ENCODE data around the gene KNSTRN. TPM values are rescaled to one million over a fixed set of nuclear protein-coding genes. Genes with fewer than 3 reads are reported as not detected.

KNSTRN gene
- total RNA-seq, 2 donors from 2014 or later = 6.7 to 10.8 TPM

GRCh38 chr15:40361640-40362039 is 20.9 kb upstream of the KNSTRN start:
- DNase-seq (no peak), ATAC-seq (no peak)
- intact Hi-C loops (cut with DNase I, micrococcal nuclease) = loop anchor here in 1 of 2 donors (10.0 kb wide), 1 partner anchor 53 kb away; no protein-coding TSS in a partner anchor

DNA sequence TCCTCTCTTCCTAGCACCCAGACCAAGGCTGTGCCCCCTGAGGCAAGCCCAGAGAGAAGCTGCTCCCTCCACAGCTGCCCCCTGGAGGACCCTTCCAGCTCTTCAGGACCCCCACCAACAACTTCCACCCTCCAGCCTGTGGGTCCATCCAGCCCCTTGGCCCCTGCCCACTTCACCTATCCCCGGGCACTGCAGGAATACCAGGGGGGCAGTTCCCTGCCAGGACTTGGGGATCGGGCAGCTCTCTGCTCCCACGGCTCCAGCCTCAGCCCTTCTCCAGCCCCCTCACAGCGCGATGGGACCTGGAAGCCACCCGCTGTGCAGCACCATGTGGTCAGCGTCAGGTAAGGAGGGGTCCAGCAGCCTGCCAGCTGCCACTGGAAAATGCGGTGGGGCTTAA is 18.9 kb upstream of the KNSTRN start:
- no peak for DNase-seq
- intact Hi-C loops (cut with DNase I, micrococcal nuclease) = loop anchor here in 1 of 2 donors (10.0 kb wide), 1 partner anchor 51 kb away; no protein-coding TSS in a partner anchor
- no peak for ATAC-seq

DNA sequence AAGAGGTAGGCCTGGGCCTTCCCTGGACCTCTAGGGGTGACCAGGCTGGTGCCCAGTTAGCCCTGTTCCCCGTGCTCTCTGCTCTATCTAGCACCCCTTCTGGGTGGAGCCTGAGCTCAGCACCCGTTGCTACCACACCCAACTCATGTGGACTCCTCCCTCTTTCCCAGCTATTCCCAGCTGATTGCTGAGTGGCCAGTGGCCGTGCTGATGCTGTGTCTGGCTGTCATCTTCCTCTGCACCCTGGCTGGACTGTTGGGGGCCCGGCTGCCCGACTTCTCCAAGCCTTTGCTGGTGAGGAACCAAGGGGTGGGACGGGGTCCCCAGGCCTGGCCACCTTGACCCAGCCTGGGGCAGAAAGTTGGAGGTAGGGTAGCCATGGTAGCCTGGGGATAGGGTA is 18.3 kb upstream of the KNSTRN start:
- DNase-seq (peak in 1 of 2 donors; percentile 35), ATAC-seq (peak; percentile 25)
- intact Hi-C loops (cut with DNase I, micrococcal nuclease) = loop anchor here in 1 of 2 donors (10.0 kb wide), 1 partner anchor 51 kb away; no protein-coding TSS in a partner anchor

GRCh38 chr15:40365016-40365415 is 17.5 kb upstream of the KNSTRN start:
- intact Hi-C loops (cut with DNase I, micrococcal nuclease) = loop anchor here in 1 of 2 donors (10.0 kb wide), 1 partner anchor 50 kb away; no protein-coding TSS in a partner anchor
- ATAC-seq = no peak
- DNase-seq = no peak

- DNase-seq = no peak
- no peak for ATAC-seq
- intact Hi-C loops (cut with DNase I, micrococcal nuclease) = loop anchor here in 1 of 2 donors (10.0 kb wide), 1 partner anchor 49 kb away; no protein-coding TSS in a partner anchor
Measured at GRCh38 chr15:40365624-40366456, 16.7 kb upstream of the KNSTRN start.

DNA sequence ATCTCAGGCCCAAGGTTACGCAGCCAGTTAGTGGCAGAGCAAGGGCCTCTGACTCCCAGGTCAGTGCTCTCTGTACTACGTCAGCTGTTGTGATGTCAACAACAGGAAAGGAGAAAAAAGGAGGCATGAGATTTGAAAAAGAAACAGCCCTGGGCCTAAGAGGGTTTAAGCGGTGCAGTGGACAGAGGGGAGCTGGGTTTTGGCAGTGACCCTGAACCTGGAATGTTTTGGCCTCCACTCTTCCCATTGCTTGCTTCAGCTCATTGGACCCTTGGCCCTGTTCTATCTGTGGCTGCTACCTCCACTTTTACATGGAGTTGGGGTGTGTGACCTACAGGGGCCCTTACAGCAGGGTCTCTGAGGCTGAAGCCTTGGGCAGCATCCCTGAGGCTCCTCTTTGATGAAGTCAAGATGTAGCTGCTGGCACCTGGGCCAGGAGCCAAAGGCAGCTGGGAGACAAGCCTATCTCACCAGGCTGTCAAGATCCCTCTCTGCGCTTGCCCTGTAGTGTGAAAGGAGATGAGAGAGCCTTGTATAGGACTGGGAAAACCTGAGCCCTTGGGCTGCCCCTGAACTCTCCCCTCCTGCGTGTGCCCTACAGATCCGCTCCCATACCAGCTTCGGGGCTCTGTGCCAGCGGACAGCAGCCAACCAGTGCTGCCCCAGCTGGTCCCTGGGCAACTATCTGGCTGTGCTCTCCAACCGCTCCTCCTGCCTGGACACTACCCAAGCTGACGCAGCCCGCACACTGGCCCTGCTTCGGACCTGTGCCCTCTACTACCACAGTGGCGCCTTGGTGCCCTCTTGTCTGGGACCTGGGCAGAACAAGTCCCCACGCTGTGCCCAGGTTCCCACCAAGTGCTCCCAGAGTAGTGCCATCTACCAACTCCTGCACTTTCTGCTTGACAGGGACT is 15.8 kb upstream of the KNSTRN start:
- ATAC-seq = peak; percentile 5
- intact Hi-C loops (cut with DNase I, micrococcal nuclease) = loop anchor here in 1 of 2 donors (10.0 kb wide), 1 partner anchor 48 kb away; no protein-coding TSS in a partner anchor

DNA sequence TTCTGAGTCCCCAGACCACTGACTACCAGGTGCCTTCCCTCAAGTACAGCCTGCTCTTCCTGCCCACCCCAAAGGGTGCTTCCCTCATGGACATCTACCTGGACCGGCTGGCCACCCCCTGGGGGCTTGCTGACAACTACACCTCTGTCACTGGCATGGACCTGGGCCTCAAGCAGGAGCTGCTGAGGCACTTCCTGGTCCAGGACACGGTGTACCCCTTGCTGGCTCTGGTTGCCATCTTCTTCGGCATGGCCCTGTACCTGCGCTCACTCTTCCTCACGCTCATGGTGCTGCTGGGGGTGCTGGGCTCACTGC is 15.2 kb upstream of the KNSTRN start:
- peak in 1 of 2 donors; percentile 50 for DNase-seq
- ATAC-seq = peak; percentile 4
- intact Hi-C loops (cut with DNase I, micrococcal nuclease) = loop anchor here in 1 of 2 donors (10.0 kb wide), 1 partner anchor 47 kb away; no protein-coding TSS in a partner anchor

More for the DNA sequence above, 15.8 kb upstream of the KNSTRN start:
- DNase-seq = peak; percentile 55 to 76

DNA sequence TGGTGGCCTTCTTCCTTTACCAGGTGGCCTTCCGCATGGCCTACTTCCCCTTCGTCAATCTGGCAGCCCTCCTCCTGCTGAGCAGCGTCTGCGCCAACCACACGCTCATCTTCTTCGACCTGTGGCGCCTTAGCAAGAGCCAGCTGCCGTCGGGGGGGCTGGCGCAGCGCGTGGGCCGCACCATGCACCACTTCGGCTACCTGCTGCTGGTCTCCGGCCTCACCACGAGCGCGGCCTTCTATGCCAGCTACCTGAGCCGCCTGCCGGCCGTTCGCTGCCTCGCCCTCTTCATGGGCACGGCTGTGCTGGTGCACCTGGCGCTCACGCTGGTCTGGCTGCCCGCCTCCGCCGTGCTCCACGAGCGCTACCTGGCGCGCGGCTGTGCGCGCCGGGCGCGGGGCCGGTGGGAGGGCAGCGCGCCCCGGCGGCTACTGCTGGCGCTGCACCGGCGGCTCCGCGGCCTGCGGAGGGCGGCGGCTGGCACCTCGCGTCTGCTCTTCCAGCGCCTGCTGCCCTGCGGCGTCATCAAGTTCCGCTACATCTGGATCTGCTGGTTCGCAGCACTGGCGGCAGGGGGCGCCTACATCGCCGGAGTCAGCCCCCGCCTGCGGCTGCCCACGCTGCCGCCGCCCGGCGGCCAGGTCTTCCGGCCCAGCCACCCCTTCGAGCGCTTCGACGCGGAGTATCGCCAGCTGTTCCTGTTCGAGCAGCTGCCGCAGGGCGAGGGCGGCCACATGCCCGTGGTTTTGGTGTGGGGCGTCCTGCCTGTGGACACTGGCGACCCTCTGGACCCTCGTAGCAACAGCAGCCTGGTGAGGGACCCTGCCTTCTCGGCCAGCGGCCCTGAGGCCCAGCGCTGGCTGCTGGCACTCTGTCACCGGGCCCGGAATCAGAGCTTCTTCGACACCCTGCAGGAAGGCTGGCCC is 14.6 kb upstream of the KNSTRN start:
- ATAC-seq (peak; percentile 87), DNase-seq (peak; percentile 88 to 91)
- intact Hi-C loops (cut with DNase I, micrococcal nuclease) = loop anchor here in 1 of 2 donors (10.0 kb wide), 1 partner anchor 47 kb away; no protein-coding TSS in a partner anchor

DNA sequence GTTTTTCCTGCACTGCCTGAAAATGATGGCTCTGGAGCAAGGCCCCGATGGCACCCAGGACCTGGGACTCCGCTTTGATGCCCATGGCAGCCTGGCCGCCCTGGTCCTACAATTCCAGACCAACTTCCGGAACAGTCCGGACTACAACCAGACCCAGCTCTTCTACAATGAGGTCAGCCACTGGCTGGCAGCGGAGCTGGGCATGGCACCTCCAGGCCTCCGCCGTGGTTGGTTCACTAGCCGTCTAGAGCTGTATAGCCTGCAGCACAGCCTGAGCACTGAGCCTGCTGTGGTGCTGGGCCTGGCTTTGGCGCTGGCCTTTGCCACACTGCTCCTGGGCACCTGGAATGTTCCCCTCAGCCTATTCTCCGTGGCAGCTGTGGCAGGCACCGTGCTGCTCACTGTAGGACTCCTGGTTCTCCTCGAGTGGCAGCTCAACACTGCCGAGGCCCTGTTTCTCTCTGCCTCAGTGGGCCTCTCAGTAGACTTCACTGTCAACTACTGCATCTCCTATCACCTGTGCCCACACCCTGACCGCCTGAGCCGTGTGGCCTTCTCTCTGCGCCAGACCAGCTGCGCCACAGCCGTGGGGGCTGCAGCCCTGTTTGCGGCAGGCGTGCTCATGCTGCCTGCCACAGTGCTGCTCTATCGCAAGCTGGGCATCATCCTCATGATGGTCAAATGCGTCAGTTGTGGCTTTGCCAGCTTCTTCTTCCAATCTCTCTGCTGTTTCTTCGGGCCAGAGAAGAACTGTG is 13.6 kb upstream of the KNSTRN start:
- intact Hi-C loops (cut with DNase I, micrococcal nuclease) = loop anchor here in 1 of 2 donors (10.0 kb wide), 1 partner anchor 46 kb away; no protein-coding TSS in a partner anchor
- DNase-seq (no peak), ATAC-seq (no peak)

GRCh38 chr15:40369474-40369869 is 13.0 kb upstream of the KNSTRN start:
- no peak for ATAC-seq
- intact Hi-C loops (cut with DNase I, micrococcal nuclease) = loop anchor here in 1 of 2 donors (10.0 kb wide), 1 partner anchor 45 kb away; no protein-coding TSS in a partner anchor
- DNase-seq = no peak

DNA sequence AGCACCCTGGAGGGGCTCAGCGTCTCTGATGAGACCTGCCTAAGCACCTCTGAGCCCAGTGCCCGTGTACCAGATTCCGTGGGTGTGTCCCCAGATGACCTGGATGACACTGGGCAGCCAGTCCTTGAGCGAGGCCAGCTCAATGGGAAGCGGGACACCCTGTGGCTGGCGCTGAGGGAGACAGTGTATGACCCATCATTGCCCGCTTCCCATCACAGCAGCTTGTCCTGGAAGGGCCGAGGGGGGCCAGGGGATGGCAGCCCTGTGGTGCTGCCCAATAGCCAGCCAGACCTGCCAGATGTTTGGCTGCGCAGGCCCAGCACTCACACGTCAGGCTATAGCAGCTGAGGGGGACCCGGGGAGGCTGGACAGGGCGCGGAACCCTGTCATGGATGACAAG is 12.6 kb upstream of the KNSTRN start:
- intact Hi-C loops (cut with DNase I, micrococcal nuclease) = loop anchor here (10.0 kb wide), 2 partner anchors 45 to 55 kb away; no protein-coding TSS in a partner anchor
- DNase-seq (no peak), ATAC-seq (no peak)

- DNase-seq (no peak), ATAC-seq (no peak)
- intact Hi-C loops (cut with DNase I, micrococcal nuclease) = loop anchor here in 1 of 2 donors (10.0 kb wide), 1 partner anchor 52 kb away; no protein-coding TSS in a partner anchor
Measured at GRCh38 chr15:40372981-40373380, 9.5 kb upstream of the KNSTRN start.

- intact Hi-C loops (cut with DNase I, micrococcal nuclease) = loop anchor here in 1 of 2 donors (10.0 kb wide), 1 partner anchor 47 kb away; no protein-coding TSS in a partner anchor
- ATAC-seq (no peak), DNase-seq (no peak)
Measured at GRCh38 chr15:40377606-40378005, 4.9 kb upstream of the KNSTRN start.

GRCh38 chr15:40379374-40379773 is 3.1 kb upstream of the KNSTRN start:
- intact Hi-C loops (cut with DNase I, micrococcal nuclease) = loop anchor here in 1 of 2 donors (10.0 kb wide), 1 partner anchor 45 kb away; no protein-coding TSS in a partner anchor
- DNase-seq (no peak), ATAC-seq (no peak)

- DNase-seq = peak in 1 of 2 donors; percentile 51
- no peak for ATAC-seq
- intact Hi-C loops (cut with DNase I, micrococcal nuclease) = loop anchor here in 1 of 2 donors (10.0 kb wide), 1 partner anchor 45 kb away; no protein-coding TSS in a partner anchor
Measured at GRCh38 chr15:40379853-40380252, 2.7 kb upstream of the KNSTRN start.

DNA sequence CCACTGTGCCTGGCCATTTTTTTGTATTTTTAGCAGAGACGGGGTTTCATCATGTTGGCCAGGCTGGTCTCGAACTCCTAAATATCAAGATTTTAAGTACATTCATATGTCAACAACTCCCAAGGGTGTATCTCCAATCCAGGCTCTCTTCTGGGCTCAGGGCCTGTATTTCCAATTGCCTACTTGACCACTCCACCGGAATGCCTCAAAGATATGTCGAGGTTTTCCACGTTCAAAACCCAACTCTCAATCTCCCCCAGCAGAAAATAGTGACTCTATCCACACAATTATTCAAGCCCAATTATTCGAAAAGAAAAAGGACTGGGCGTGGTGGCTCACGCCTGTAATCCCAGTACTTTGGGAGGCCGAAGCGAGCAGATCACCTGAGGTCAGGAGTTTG is 1.9 kb upstream of the KNSTRN start:
- DNase-seq (no peak), ATAC-seq (no peak)
- intact Hi-C loops (cut with DNase I, micrococcal nuclease) = no loop called here

Data from left colon (tissue), 2 donors.